ENCODE measurements around the gene PRKAB1. TPM values are rescaled to one million over a fixed set of nuclear protein-coding genes. Genes with fewer than 3 reads are reported as not detected.

PRKAB1 gene
- total RNA-seq, 2 donors from 2014 or later = 26.6 to 28.9 TPM

GRCh38 chr12:119684711-119685369 is 16.9 kb downstream of the PRKAB1 start:
- Mint-ChIP-seq H3K9me3 (no peaks in the 10 kb centered on the region), H3K27me3 (no peaks in the 10 kb centered on the region), H3K36me3 (ENCODE audit: low read depth) (peaks cover 24% of the 10 kb centered on the region), H3K27ac (no peak overlapping the region), H3K4me1 (peaks cover 5% of the 10 kb centered on the region), H3K4me3 (no peak overlapping the region)
- no peak for ATAC-seq (replicated peaks)

DNA sequence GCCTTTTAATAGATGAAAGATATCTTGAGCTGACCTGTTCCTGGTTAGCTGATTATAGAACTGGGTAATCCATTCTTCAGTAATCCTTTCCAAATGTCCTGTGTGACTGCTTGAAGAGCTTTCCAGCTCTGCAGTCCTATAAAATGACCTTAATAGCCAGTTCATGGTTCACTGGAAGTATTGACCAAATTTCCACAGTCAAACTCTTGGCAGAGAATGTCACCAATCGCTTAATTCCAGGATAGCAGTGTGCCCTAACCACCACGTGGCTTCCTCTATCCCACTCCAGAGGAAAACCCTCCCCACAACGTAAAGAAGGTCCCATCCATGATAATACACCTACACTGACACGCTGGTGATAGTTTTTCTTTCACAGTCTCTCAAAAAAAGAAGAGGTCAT is 17.4 kb downstream of the PRKAB1 start:
- Mint-ChIP-seq H3K27ac (no peak overlapping the region), H3K4me3 (no peak overlapping the region), H3K27me3 (no peaks in the 10 kb centered on the region), H3K9me3 (no peaks in the 10 kb centered on the region), H3K36me3 (ENCODE audit: low read depth) (peaks cover 19% of the 10 kb centered on the region), H3K4me1 (peaks cover 5% of the 10 kb centered on the region)
- ATAC-seq (replicated peaks) = no peak

GRCh38 chr12:119686355-119686754 is 18.4 kb downstream of the PRKAB1 start:
- Mint-ChIP-seq H3K36me3 (ENCODE audit: low read depth) (peaks cover 9% of the 10 kb centered on the region), H3K4me1 (peaks cover 5% of the 10 kb centered on the region), H3K9me3 (no peaks in the 10 kb centered on the region), H3K27ac (no peak overlapping the region), H3K4me3 (no peak overlapping the region), H3K27me3 (no peaks in the 10 kb centered on the region)
- ATAC-seq (replicated peaks) = no peak

DNA sequence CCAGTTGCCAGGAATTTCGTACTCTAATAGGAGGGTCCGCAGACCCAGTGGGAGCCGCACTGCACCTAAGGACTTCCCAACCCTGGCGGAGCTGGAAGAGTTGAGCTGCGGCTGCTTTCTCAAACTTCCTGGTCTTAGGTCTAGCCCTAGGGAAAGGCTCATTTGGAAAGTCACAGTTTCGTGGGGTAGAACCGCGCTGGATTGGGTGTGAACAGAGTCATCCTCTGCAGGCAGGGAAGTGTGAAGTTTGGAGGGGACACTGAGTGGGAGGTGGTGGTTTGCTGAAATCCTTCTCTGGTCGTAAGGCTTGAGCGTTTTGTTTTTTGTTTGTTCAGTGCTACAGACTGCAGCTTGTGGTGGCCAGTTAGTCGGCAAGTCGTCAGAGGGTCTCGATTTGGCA is 18.8 kb downstream of the PRKAB1 start:
- no peak overlapping the region for H3K27ac Mint-ChIP-seq
- H3K4me1 Mint-ChIP-seq = peaks cover 5% of the 10 kb centered on the region
- no peaks in the 10 kb centered on the region for H3K27me3 Mint-ChIP-seq
- H3K36me3 Mint-ChIP-seq (ENCODE audit: low read depth) = peaks cover 5% of the 10 kb centered on the region
- no peaks in the 10 kb centered on the region for H3K9me3 Mint-ChIP-seq
- H3K4me3 Mint-ChIP-seq = no peak overlapping the region
- no peak for ATAC-seq (replicated peaks)

DNA sequence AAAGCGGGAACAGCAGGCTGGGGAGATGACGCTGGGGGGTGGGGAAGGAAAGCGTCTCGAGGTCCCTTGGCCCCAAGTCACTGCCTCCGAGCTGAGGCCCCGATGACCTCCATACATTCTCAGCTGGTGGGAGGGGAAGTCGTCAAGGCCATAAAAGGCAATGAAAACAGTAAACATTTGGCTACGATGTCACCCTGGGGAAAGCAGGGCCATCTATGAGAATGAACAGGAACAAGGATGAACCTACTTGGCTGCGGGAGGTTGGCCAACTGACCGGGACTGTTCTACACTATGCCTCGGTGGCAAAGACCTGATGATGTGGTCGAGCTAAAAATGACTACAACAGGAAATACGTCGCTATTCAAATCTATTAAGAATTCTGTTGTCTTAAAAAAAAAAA is 19.5 kb downstream of the PRKAB1 start:
- Mint-ChIP-seq H3K27me3 (no peaks in the 10 kb centered on the region), H3K9me3 (no peaks in the 10 kb centered on the region), H3K4me1 (no peaks in the 10 kb centered on the region), H3K36me3 (ENCODE audit: low read depth) (no peaks in the 10 kb centered on the region), H3K4me3 (no peak overlapping the region), H3K27ac (no peak overlapping the region)
- no peak for ATAC-seq (replicated peaks)

DNA sequence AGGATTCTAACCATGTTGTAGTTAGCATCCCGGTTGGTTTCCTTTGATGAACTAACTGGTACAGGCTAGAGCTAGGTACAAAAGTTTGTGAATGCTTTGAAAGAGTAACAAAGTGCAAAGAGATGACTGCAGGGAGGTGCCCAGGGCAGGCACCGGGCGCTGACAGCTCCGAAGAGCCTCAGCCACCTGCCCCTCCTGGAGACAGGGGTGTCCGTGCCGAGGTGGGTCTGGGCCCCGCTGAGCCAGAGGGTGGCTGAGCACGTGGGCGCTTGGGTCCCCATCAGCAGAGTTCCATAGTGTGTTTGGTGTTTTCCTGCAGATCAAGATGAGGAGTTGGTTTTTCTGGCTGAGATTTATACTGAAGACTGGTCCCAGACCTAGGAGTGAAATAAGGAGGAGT is 19.9 kb downstream of the PRKAB1 start:
- no peak overlapping the region for H3K27ac Mint-ChIP-seq
- no peak for ATAC-seq (replicated peaks)
- no peak overlapping the region for H3K4me3 Mint-ChIP-seq
- no peaks in the 10 kb centered on the region for H3K9me3 Mint-ChIP-seq
- H3K4me1 Mint-ChIP-seq = no peaks in the 10 kb centered on the region
- H3K36me3 Mint-ChIP-seq (ENCODE audit: low read depth) = no peaks in the 10 kb centered on the region
- no peaks in the 10 kb centered on the region for H3K27me3 Mint-ChIP-seq

DNA sequence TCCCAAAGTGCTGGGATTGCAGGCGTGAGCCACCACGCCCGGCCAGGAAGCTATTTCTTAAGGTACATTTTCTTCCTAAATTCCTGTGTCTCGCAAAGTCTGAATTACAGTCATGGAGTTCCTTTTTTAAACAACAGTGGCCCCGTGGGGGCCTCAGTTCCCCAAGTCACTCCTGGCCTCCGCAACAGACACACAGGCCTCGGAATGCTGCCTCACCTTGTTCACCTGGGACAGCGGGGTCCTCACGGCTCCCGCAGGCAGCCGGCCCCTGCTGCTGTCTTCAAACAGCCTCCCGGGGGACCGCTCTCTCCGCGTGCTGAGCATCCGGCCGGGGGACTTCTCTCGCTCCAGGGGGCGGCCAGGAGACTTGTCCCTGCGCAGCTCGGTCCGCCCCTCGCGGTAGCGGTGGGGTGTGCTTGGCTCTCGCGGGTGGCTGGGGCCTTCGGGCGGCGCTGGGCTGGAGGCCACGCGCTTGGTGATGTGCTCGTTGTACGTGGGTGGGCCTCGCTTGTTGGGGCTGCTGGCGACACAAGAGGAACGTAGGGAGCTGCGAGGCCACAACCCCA is 22.1 kb downstream of the PRKAB1 start:
- H3K4me3 Mint-ChIP-seq = no peak overlapping the region
- H3K36me3 Mint-ChIP-seq (ENCODE audit: low read depth) = no peaks in the 10 kb centered on the region
- no peak for ATAC-seq (replicated peaks)
- no peaks in the 10 kb centered on the region for H3K9me3 Mint-ChIP-seq
- no peak overlapping the region for H3K27ac Mint-ChIP-seq
- H3K27me3 Mint-ChIP-seq = no peaks in the 10 kb centered on the region
- no peaks in the 10 kb centered on the region for H3K4me1 Mint-ChIP-seq

GRCh38 chr12:119691202-119691810 is 23.4 kb downstream of the PRKAB1 start:
- Mint-ChIP-seq H3K4me3 (no peak overlapping the region), H3K36me3 (ENCODE audit: low read depth) (no peaks in the 10 kb centered on the region), H3K27ac (no peak overlapping the region), H3K27me3 (no peaks in the 10 kb centered on the region), H3K9me3 (no peaks in the 10 kb centered on the region), H3K4me1 (no peaks in the 10 kb centered on the region)
- no peak for ATAC-seq (replicated peaks)

GRCh38 chr12:119692410-119692809 is 24.5 kb downstream of the PRKAB1 start:
- Mint-ChIP-seq H3K27ac (no peak overlapping the region), H3K4me1 (no peaks in the 10 kb centered on the region), H3K27me3 (no peaks in the 10 kb centered on the region), H3K4me3 (no peak overlapping the region), H3K9me3 (no peaks in the 10 kb centered on the region), H3K36me3 (ENCODE audit: low read depth) (no peaks in the 10 kb centered on the region)
- ATAC-seq (replicated peaks) = no peak

- ATAC-seq (replicated peaks) = no peak
- Mint-ChIP-seq H3K27ac (no peak overlapping the region), H3K27me3 (no peaks in the 10 kb centered on the region), H3K4me3 (no peak overlapping the region), H3K36me3 (ENCODE audit: low read depth) (no peaks in the 10 kb centered on the region), H3K4me1 (no peaks in the 10 kb centered on the region), H3K9me3 (no peaks in the 10 kb centered on the region)
Measured at GRCh38 chr12:119692997-119693396, 25.1 kb downstream of the PRKAB1 start.

GRCh38 chr12:119693511-119693910 is 25.6 kb downstream of the PRKAB1 start:
- H3K27ac Mint-ChIP-seq = no peak overlapping the region
- ATAC-seq (replicated peaks) = no peak
- no peaks in the 10 kb centered on the region for H3K9me3 Mint-ChIP-seq
- no peaks in the 10 kb centered on the region for H3K4me1 Mint-ChIP-seq
- no peaks in the 10 kb centered on the region for H3K27me3 Mint-ChIP-seq
- no peak overlapping the region for H3K4me3 Mint-ChIP-seq
- no peaks in the 10 kb centered on the region for H3K36me3 Mint-ChIP-seq (ENCODE audit: low read depth)

- H3K27me3 Mint-ChIP-seq = no peaks in the 10 kb centered on the region
- no peaks in the 10 kb centered on the region for H3K9me3 Mint-ChIP-seq
- no peaks in the 10 kb centered on the region for H3K36me3 Mint-ChIP-seq (ENCODE audit: low read depth)
- H3K4me1 Mint-ChIP-seq = no peaks in the 10 kb centered on the region
- H3K27ac Mint-ChIP-seq = no peak overlapping the region
- no peak overlapping the region for H3K4me3 Mint-ChIP-seq
- no peak for ATAC-seq (replicated peaks)
Measured at GRCh38 chr12:119694111-119694510, 26.2 kb downstream of the PRKAB1 start.

GRCh38 chr12:119695034-119695433 is 27.1 kb downstream of the PRKAB1 start:
- Mint-ChIP-seq H3K4me1 (no peaks in the 10 kb centered on the region), H3K4me3 (no peak overlapping the region), H3K9me3 (no peaks in the 10 kb centered on the region), H3K27ac (no peak overlapping the region), H3K27me3 (no peaks in the 10 kb centered on the region), H3K36me3 (ENCODE audit: low read depth) (no peaks in the 10 kb centered on the region)
- ATAC-seq (replicated peaks) = no peak

GRCh38 chr12:119696943-119697342 is 29.0 kb downstream of the PRKAB1 start:
- no peaks in the 10 kb centered on the region for H3K27me3 Mint-ChIP-seq

GRCh38 chr12:119699199-119699760 is 31.3 kb downstream of the PRKAB1 start:
- Mint-ChIP-seq H3K27ac (no peak overlapping the region), H3K27me3 (no peaks in the 10 kb centered on the region), H3K4me1 (no peaks in the 10 kb centered on the region), H3K4me3 (no peak overlapping the region), H3K36me3 (ENCODE audit: low read depth) (no peaks in the 10 kb centered on the region), H3K9me3 (no peaks in the 10 kb centered on the region)
- no peak for ATAC-seq (replicated peaks)

More at GRCh38 chr12:119696943-119697342, 29.0 kb downstream of the PRKAB1 start:
- ATAC-seq (replicated peaks) = no peak
- H3K9me3 Mint-ChIP-seq = no peaks in the 10 kb centered on the region
- peak overlapping the region; percentile 67 for H3K27ac Mint-ChIP-seq
- no peaks in the 10 kb centered on the region for H3K36me3 Mint-ChIP-seq (ENCODE audit: low read depth)
- H3K4me1 Mint-ChIP-seq = no peaks in the 10 kb centered on the region
- H3K4me3 Mint-ChIP-seq = no peak overlapping the region
